Activated T-cell treated with anti-CD3 and anti-CD28 coated beads for 48 hours (primary cell): ENCODE measurements around the gene MSX2.
A peak's percentile ranks its signal among the peaks of the same experiment; 100 is the strongest.

ENCODE experiments used
- DNase-seq: peaks from one replicate; pipeline ENCODE4 v3.0.0-alpha.2; 2020; ENCODE audit warnings: low read depth

MSX2 gene

DNA sequence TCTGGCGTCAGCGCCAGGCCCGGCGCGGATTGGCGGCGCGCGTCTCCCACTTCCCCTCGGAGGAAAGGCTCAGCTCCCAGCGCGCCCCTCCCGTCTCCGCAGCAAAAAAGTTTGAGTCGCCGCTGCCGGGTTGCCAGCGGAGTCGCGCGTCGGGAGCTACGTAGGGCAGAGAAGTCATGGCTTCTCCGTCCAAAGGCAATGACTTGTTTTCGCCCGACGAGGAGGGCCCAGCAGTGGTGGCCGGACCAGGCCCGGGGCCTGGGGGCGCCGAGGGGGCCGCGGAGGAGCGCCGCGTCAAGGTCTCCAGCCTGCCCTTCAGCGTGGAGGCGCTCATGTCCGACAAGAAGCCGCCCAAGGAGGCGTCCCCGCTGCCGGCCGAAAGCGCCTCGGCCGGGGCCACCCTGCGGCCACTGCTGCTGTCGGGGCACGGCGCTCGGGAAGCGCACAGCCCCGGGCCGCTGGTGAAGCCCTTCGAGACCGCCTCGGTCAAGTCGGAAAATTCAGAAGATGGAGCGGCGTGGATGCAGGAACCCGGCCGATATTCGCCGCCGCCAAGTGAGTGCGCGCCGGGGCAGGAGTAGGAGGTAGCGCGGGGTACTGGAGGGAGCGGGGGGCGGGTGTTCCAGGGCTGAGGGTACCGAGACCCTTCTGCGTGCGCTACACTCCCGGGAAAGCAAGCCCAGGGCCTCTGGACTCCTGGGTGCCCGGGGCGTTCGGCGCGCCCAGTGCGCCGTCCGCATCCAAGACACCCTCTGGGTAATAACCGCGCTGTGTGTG lies at the start of gene MSX2:
TSS of gene MSX2 (plus strand) at position 99 of the 777 bp plus-strand sequence. CDS start at position 177, 78 bp downstream.
- peak; percentile 37 for DNase-seq

DNA sequence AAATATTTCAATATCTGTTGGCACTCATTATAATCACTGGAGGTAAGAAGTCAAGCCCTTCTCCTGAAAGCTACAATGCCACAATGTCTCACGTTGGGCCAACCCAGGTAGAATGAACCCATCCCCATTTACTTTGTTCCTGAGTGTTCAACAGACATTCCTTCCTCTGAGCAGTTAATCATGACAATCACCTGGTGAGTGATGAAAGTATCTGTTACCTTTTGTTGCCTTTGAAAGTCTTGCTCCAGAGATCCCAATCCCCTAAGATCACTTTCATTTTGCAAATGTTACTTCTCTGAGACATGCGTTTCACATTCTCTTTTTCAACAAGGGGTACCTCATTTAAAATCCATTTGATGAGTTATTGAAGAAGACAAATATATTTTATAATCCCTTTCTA lies 49.3 kb upstream of the MSX2 start:
- no peak for DNase-seq

DNA sequence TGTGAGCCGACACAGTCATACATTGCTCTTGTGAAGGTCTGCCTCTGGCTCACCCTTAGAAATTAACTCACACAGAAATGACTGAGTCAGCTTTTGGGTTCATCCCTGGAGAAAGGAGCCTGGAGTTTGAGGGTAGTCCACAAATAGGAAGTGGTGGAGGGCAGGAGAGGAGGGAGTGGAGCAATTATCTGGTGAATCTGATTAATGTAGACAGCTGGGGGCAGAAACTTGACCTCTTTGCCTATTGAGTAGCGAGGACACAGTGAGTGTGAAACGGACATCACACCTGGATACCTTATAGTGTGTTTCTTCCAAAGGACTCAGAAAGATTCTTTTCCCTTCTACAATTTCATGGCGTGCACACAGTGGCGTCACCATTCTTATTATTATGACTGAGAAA lies 48.5 kb upstream of the MSX2 start:
- DNase-seq: no peak

GRCh38 chr5:174678107-174678506 lies 46.3 kb upstream of the MSX2 start:
- no peak for DNase-seq

DNA sequence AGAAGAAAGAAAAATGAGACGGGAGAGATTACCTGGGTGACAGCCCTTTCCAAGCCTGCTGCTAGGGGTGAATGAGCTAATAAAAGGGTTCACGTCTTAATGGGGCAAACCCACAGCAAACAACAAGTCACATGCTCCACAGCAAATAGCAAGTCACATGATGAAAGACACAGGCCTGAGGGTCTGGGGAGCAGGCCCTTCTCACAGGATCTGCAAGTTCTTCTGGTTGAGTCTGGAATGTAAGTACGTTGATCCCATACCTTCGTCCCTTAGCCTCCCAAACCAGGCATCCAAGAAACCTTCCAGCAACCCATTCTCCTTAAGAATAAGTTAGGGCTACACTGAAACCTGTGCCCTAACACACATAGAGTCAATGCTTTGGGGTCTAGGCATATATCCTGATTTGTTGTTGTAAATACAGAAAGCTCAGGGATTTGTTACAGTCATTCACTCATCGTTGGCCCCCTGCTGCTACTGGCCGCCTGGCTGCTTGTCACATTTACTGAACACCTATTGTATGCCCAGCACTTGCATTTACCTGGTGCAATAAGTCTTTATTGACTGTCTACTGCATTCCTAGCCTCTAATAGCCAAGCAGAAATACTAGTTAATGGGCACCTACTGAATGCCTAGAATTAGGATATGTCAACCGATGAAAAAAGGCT lies 43.3 kb upstream of the MSX2 start:
- no peak for DNase-seq

- no peak for DNase-seq
Observed at GRCh38 chr5:174687503-174687902, 36.9 kb upstream of the MSX2 start.

- DNase-seq: no peak
Observed at GRCh38 chr5:174688441-174689354, 35.7 kb upstream of the MSX2 start.

DNA sequence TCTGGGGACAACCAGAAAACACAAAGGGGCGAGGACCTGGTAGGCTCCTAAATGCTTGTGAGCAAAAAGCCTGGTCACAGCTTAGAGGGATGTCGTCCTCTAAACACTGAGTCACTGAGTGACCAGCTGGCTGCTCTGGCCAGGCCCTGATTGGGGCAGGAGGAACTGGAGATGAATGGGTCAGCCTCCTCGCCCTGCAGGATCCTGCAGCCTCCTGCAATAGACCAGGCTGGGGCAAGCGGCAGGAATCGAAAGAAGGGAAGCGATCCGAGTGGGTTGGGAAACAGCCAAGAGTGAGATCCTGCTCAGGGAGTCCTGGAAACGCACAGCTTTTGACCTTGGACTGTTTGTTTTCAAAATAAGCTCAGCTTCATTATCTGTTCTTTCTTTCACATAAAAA lies 34.1 kb upstream of the MSX2 start:
- DNase-seq: no peak

- no peak for DNase-seq
Observed at GRCh38 chr5:174692381-174692780, 32.0 kb upstream of the MSX2 start.

- DNase-seq: no peak
Observed at GRCh38 chr5:174692982-174693422, 31.4 kb upstream of the MSX2 start.

- DNase-seq: no peak
Observed at GRCh38 chr5:174693697-174694385, 30.5 kb upstream of the MSX2 start.

DNA sequence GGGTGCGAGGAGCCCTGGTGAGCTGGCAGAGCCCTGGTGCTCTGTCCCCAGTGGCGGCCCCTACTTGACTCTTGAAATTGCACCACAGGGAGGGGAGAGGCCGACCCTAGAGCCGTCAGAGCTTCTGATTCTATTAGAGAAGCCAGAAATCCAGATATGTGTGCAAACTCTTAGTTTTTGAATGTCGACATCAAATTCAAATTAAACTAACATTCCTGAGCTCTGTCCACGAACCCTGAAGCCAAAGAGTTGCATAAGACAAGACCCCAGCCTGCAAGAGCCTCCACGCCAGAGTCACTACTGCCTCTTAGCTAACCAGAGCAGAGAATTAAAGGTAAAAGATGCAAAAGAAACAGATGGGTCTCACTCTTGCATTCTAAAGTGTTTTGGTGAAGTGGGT lies 29.8 kb upstream of the MSX2 start:
- DNase-seq: no peak

DNA sequence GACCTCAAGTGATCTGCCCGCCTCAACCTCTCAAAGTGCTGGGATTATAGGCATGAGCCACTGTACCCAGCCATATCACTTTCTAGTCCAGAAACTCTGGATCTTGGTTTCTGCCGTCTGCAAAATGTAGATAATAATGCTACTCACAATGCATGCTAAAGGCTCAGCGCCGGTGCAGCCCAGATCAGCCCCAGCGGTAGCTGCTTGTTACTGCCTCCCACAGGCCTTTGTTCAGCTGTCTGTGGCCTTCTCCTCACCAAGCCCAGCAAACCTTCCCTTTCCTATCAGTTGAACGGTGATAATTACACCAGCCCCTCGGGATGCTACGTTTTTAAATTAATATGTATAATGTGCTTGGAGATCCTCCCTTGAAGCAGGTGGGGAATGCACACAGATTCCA lies 26.2 kb upstream of the MSX2 start:
- no peak for DNase-seq

- DNase-seq: no peak
Observed at GRCh38 chr5:174699131-174699530, 25.3 kb upstream of the MSX2 start.

DNA sequence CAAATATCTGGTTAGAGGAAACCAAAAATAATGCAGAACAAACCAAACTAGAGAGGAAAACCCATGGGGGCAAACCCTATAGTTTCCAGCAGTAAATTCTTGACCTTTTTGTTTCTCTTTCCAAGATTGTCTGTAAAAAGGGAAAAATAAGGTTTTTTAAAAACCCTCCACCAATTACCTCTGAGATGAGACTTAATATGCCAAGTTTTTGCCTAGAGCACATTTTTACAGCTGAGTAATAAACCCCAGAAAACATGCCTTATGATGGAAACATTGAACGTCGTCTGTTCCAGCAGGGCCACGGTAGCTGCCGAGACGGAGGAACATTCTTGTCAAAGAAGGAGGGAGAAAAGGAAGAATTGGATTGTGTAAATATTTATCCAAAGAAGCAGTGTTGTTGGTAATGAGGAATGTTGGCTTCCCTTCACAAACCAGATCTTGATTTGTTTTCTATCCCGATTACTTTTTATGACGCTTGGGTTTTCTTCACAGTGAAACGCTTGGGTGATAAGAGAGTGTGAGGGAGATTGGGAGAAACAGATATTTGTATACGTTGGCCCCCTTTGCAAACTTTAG lies 17.3 kb upstream of the MSX2 start:
- no peak for DNase-seq

GRCh38 chr5:174707671-174708070 lies 16.7 kb upstream of the MSX2 start:
- no peak for DNase-seq

DNA sequence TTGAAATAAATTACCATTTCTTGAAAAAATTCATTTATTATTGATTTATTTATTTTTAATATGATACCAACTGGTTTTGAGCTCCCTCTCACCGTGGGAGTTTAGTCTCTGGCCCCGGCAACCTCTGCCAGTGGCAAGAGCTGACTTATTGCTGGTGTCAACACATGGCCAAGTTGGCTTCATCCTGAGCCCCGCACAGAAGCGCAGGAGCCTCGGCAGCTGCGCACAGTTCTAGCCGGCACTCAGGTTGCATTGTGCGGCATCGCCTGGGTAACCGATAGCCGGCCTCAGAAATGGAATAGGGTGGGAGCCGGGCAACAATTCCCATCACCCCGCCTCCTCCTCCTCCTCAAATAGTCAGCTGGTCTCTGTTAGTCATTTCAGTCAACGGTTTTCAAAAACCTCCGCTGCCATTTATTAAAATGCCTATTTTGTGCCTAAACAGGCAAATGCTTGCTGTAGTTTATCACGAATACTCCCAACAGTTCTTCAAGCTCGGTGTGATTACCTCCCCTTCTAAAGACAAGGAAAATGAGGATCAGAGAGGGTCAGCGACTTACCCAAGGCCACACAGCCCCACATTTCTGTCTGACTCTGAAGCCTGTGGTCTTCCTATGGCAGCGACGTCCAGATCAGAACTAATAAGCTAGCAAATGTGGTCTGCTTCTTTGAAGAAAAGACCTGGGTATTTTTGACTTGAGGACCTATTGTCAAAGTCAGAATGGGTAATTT lies 15.7 kb upstream of the MSX2 start:
- no peak for DNase-seq

DNA sequence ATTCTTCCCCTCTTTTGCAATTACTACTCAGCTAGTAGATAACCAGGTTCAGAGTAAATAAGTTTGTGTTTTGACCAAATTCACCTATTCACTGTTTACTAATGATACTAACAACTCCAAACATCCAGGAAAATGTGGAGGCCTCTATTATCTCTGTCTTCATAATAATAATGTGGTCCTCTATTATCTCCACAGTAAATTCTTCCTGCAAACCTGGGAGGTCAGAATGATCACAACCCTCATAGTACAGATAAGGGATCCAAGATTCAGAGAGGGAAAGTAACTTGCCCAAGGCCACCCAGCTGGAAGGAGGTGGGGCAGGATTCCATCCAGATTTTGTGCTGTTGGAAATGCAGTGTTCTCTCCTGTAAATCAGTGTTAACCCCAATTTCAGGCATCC lies 9.6 kb upstream of the MSX2 start:
- DNase-seq: no peak

GRCh38 chr5:174715804-174716203 lies 8.6 kb upstream of the MSX2 start:
- DNase-seq: no peak

- DNase-seq: no peak
Observed at GRCh38 chr5:174717826-174718455, 6.4 kb upstream of the MSX2 start.
